NCI-H526 treated with DMSO at 0.1 percent for 48 hours (cell line): ENCODE results near the gene CPS1.

Experiments
- DNase-seq: peaks from one replicate; lab custom pipeline; 2025; lab: John Stamatoyannopoulos, UW

The CPS1 gene

DNA sequence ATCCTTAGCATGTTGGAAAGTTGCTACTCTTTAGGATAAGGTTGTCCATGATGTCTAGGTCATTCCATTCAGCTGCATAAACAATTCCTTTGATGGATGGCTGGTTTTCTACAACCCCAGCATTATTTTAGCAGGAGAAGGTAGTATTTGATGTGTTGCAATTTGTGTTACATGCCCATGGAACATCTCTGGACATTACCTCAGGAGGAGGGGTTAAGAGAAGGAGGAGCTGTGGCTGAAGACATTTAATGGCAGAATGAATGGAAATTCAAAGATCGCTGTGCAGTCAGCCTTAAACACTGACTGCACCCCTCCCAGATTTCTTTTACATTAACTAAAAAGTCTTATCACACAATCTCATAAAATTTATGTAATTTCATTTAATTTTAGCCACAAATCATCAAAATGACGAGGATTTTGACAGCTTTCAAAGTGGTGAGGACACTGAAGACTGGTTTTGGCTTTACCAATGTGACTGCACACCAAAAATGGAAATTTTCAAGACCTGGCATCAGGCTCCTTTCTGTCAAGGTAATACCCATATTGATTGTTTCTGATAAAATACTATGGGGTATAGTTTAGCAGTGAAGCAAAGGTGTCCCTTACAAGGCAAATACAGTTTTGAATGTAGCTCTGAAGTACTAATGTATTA lies at the start of gene CPS1:
TSS of gene CPS1 (plus strand) at position 271 of the 652 bp plus-strand sequence. CDS start at position 406, 135 bp downstream.
- DNase-seq = no peak

DNA sequence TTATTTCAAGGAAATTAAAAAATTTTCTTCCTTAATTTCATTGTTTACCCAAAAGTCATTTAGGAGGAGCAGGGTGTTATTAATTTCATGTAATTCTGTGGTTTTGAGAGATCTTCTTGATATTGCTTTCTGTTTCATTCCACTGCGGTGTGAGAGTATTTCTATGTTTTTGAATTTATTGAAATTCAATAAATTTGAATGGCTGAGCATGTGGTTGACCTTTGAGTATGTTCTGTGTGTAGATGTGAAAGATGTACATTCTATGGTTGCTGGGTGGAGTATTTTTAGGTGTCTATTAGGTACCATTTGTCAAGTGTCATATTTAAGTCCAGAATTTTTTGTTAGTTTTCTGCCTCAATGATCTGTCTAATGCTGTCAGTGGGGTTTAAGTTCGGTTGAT lies 40.5 kb upstream of the CPS1 start:
- DNase-seq = no peak

- no peak for DNase-seq
Measured at GRCh38 chr2:210517264-210517663, 39.1 kb upstream of the CPS1 start.

DNA sequence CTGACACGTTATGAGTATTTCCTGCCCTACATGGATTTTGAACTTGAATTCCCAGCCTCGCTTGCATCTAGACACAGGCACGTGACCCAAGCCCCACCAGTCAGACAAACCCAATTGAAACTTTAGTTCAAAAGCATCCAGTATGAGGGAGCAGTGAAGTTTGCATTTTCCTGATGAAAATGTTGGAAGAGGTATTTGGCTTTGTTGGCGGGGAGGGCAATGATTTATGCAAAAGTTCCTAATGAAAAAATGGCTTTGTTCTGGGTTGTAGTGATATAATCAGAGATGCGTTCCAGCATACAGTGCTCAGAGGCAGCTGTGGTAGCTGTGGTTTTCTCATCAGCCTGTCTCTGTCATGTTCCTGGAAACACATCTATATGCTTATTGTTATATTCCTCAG lies 36.8 kb upstream of the CPS1 start:
- no peak for DNase-seq

- DNase-seq = no peak
Measured at GRCh38 chr2:210522399-210522798, 34.0 kb upstream of the CPS1 start.

- no peak for DNase-seq
Measured at GRCh38 chr2:210523650-210524289, 32.6 kb upstream of the CPS1 start.

GRCh38 chr2:210524533-210524932 lies 31.9 kb upstream of the CPS1 start:
- DNase-seq = no peak

GRCh38 chr2:210527286-210527685 lies 29.1 kb upstream of the CPS1 start:
- DNase-seq = no peak

DNA sequence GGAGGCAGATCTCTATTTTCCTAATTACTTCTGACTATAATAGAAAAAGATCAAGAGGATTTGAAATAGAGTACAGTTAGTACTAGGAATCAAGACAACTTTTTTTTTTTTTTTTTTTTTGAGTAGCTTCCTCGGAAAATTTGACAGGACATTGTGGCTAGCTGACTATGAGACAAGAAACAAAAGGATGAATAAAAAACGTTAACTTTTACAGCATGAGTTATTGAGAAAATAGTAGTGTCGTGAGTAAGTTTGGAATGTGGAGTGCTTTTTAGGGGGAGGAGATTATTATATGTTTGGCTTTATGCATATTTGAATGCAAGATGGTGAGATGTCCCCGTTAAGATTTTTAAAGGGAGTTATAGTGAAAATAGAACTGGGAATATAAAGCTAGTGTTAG lies 27.7 kb upstream of the CPS1 start:
- DNase-seq = no peak

DNA sequence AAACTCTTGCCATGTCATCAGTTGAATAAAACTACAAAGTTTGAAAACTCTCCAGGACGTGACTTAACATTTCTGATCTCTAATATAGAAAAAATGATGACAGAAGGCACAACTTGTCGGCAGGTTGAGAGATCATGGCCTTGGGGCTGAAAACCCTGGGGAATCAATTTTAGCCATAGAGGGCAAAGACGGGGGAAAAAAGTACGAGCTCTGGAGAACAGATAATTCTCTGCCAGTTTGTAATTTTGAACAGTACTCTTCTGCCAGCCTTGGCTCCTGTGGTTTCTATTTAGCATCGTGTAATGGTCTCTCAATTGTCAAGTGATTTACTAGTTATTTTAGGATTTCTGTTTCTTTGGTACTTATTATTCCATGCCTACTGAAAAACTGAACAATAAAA lies 25.3 kb upstream of the CPS1 start:
- no peak for DNase-seq

GRCh38 chr2:210531482-210531881 lies 24.9 kb upstream of the CPS1 start:
- no peak for DNase-seq

- no peak for DNase-seq
Measured at GRCh38 chr2:210533389-210533788, 23.0 kb upstream of the CPS1 start.

GRCh38 chr2:210534879-210535278 lies 21.5 kb upstream of the CPS1 start:
- DNase-seq = no peak

GRCh38 chr2:210536973-210537650 lies 19.3 kb upstream of the CPS1 start:
- DNase-seq = no peak

DNA sequence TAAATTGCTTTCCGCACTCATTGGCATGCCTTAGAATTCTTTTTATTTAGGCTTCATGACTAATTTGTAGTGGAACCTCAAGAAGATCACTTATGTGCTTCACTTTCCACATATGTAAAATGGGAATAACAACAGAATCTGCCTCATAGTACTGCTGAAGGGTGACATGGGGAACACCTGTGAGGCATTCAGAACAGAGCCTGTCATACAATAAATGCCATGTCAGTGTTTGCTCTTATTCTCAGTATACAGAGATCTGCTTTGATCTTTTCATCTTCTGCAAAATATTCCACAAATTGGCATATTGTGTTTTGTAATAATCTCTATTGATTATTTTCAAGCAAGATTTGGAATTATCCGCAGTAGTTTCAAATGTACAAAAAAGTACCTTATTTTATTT lies 17.4 kb upstream of the CPS1 start:
- DNase-seq = no peak

GRCh38 chr2:210539578-210540416 lies 16.6 kb upstream of the CPS1 start:
- DNase-seq = no peak

DNA sequence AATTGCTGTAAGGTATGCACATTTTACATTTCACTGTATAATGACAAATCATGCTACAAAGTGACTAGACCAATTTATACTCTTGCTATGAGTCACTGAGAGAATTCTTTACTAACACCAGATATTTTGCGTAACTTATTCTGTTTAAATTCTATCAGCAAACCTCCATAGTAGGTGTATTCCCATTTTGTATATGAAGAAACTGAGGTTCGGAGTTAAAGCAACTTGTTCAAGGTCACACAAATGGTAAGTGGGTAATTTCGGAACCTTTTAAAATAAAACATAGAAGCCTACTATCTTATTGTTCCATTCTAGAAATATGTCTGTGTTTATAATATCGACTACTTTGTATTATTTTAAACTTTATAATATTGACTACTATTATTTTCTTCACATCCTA lies 15.9 kb upstream of the CPS1 start:
- DNase-seq = no peak

DNA sequence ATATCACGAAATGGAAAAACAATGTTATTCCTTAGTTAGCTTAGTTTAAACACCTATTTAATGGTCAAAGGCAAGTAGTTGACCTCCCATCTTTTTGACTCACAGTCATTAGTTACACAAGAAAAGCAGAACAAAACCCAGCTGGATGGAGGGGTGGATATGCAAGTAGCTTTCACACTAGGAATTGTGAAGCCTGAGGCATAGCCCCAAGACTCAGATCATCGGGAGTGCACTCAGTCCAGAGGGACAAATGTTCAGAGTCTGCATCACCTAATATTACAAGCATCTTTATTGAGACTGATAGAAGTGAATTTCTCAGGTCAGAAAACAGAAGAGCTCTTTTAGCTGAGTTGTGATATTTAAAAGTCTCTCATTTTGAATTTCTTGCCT lies 15.5 kb upstream of the CPS1 start:
- no peak for DNase-seq

DNA sequence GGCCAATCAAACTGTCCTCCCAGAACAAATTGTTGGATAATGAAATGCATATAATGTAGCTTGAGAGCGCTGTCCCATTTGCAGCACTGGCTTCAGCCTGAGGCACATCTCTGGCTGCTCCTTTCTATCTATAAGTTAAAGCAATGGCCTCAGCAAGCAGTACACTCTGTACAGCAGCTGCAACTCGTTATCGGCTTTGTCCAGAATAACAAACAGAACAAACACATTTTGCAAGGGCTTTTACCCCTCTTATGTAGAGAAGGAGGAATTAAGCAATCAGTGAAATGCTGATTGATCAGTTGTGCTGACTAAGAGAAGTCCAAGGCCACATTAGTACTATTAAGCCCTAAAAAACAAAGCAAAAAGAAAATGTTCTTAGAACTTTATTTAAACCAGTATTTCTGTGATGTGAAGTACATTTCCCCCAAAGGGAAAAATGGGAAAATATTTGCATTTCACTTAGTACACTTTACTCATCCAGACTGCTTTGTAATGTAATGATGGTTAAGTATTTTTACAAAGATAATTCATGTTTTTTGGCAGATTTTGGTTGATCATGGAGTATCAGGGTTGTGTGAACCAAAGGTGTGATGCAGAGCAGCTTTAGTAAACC lies 15.0 kb upstream of the CPS1 start:
- DNase-seq = no peak

- DNase-seq = no peak
Measured at GRCh38 chr2:210544007-210544590, 12.3 kb upstream of the CPS1 start.

GRCh38 chr2:210544831-210545230 lies 11.6 kb upstream of the CPS1 start:
- no peak for DNase-seq
